ENCODE measurements around the gene SNX1. TPM values are rescaled to one million over a fixed set of nuclear protein-coding genes. Genes with fewer than 3 reads are reported as not detected.
"Not testable (repeated sequence)": the region's sequence is repeated elsewhere in the genome, so short reads cannot be mapped to it uniquely, and the experiment has no call there.

The SNX1 gene
- total RNA-seq, 1 donor from 2014 or later, result 142 TPM

- intact Hi-C loops (cut with micrococcal nuclease), result no loop called here
Observed at GRCh38 chr15:64072812-64073211, 23.0 kb upstream of the SNX1 start.

GRCh38 chr15:64073496-64073895 is 22.3 kb upstream of the SNX1 start:
- intact Hi-C loops (cut with micrococcal nuclease), result not testable (repeated sequence)

GRCh38 chr15:64082757-64083156 is 13.0 kb upstream of the SNX1 start:
- intact Hi-C loops (cut with micrococcal nuclease), result no loop called here

GRCh38 chr15:64089543-64090280 is 6.1 kb upstream of the SNX1 start:
- intact Hi-C loops (cut with micrococcal nuclease), result loop anchor here (5.0 kb wide), 2 partner anchors 812 to 1042 kb away; partner anchors contain the start of gene APH1B

- intact Hi-C loops (cut with micrococcal nuclease), result loop anchor here (5.0 kb wide), 2 partner anchors 813 to 1043 kb away; partner anchors contain the start of gene APH1B
Observed at GRCh38 chr15:64090527-64090926, 5.3 kb upstream of the SNX1 start.

- intact Hi-C loops (cut with micrococcal nuclease), result loop anchor here (1.0 to 5.0 kb wide), 10 partner anchors 45 to 1213 kb away; partner anchors contain the start of genes APH1B, CSNK1G1, DAPK2 and RNU5B-1
Observed at GRCh38 chr15:64092075-64092820, 3.5 kb upstream of the SNX1 start.

GRCh38 chr15:64092864-64093626 is 2.7 kb upstream of the SNX1 start:
- intact Hi-C loops (cut with micrococcal nuclease), result loop anchor here (1.0 to 5.0 kb wide), 15 partner anchors 46 to 1212 kb away; partner anchors contain the start of genes APH1B, CSNK1G1, DAPK2 and RNU5B-1

- intact Hi-C loops (cut with micrococcal nuclease), result loop anchor here (1.0 to 5.0 kb wide), 19 partner anchors 47 to 1211 kb away; partner anchors contain the start of genes APH1B, CLPX, CSNK1G1 and DAPK2
Observed at GRCh38 chr15:64093627-64094417, 2.0 kb upstream of the SNX1 start, which contains the start of gene CIAO2A. TSS of gene CIAO2A (minus strand) at chr15:64093838. CDS start at chr15:64093768, 70 bp downstream.

- intact Hi-C loops (cut with micrococcal nuclease), result loop anchor here (1.0 to 2.0 kb wide), 5 partner anchors 285 to 1089 kb away; partner anchors contain the start of genes CLPX, LACTB, PCLAF and PIF1
Observed at GRCh38 chr15:64095431-64095794, 369 bp upstream of the SNX1 start.

- intact Hi-C loops (cut with micrococcal nuclease), result loop anchor here (1.0 kb wide), 1 partner anchor 56 kb away; no protein-coding TSS in a partner anchor
Observed at GRCh38 chr15:64096668-64097384, 1.0 kb downstream of the SNX1 start.

- intact Hi-C loops (cut with micrococcal nuclease), result no loop called here
Observed at GRCh38 chr15:64099379-64099778, 3.6 kb downstream of the SNX1 start.

GRCh38 chr15:64100958-64101357 is 5.2 kb downstream of the SNX1 start:
- intact Hi-C loops (cut with micrococcal nuclease), result no loop called here

GRCh38 chr15:64102497-64102896 is 6.7 kb downstream of the SNX1 start:
- intact Hi-C loops (cut with micrococcal nuclease), result no loop called here

- intact Hi-C loops (cut with micrococcal nuclease), result no loop called here
Observed at GRCh38 chr15:64105113-64105704, 9.4 kb downstream of the SNX1 start.

GRCh38 chr15:64107337-64107736 is 11.6 kb downstream of the SNX1 start:
- intact Hi-C loops (cut with micrococcal nuclease), result no loop called here

GRCh38 chr15:64110108-64110701 is 14.4 kb downstream of the SNX1 start:
- intact Hi-C loops (cut with micrococcal nuclease), result loop anchor here (5.0 kb wide), 1 partner anchor 42 kb away; the partner anchor contains the start of gene SNX22

GRCh38 chr15:64110950-64111678 is 15.3 kb downstream of the SNX1 start:
- intact Hi-C loops (cut with micrococcal nuclease), result loop anchor here (5.0 kb wide), 1 partner anchor 41 kb away; the partner anchor contains the start of gene SNX22

GRCh38 chr15:64111679-64112050 is 15.9 kb downstream of the SNX1 start:
- intact Hi-C loops (cut with micrococcal nuclease), result loop anchor here (5.0 kb wide), 1 partner anchor 41 kb away; the partner anchor contains the start of gene SNX22

Data from T-helper 1 cell treated with Interleukin-12 subunit alpha and Interleukin-12 subunit beta and Interleukin-4 antibody, amounts not matched to agents 30 ng/mL and 1 ng/mL, for 36 hours (primary cell).